Dedifferentiated amniotic fluid mesenchymal stem cell (primary cell): ENCODE measurements around the gene RBM47.
"Not testable (repeated sequence)": the region's sequence is repeated elsewhere in the genome, so short reads cannot be mapped to it uniquely, and the experiment has no call there.

Experiments used
- DNase-seq: peaks from one replicate; pipeline ENCODE4 v3.0.0-alpha.2; 2016; ENCODE audit errors: extremely low spot score

RBM47 gene

GRCh38 chr4:40629401-40630334, at the start of gene RBM47:
Gene RBM47 (minus strand): TSS chr4:40629864. CDS start chr4:40438893, 190,971 bp downstream.
- peak; percentile 39 for DNase-seq

- DNase-seq, result no peak
These were observed 48.8 kb upstream of the RBM47 start for GRCh38 chr4:40678421-40678820.

GRCh38 chr4:40675166-40675565, 45.5 kb upstream of the RBM47 start:
- DNase-seq, result no peak

GRCh38 chr4:40672528-40673522, 43.2 kb upstream of the RBM47 start:
- peak; percentile 90 for DNase-seq

- DNase-seq, result no peak
These were observed 39.8 kb upstream of the RBM47 start for GRCh38 chr4:40669504-40669903.

GRCh38 chr4:40665842-40666241, 36.2 kb upstream of the RBM47 start:
- DNase-seq, result no peak

- peak; percentile 70 for DNase-seq
These were observed 33.4 kb upstream of the RBM47 start for GRCh38 chr4:40662962-40663604.

- no peak for DNase-seq
These were observed 32.1 kb upstream of the RBM47 start for GRCh38 chr4:40661803-40662202.

GRCh38 chr4:40656201-40656863, 26.7 kb upstream of the RBM47 start:
- no peak for DNase-seq

- no peak for DNase-seq
These were observed 21.6 kb upstream of the RBM47 start for GRCh38 chr4:40651280-40651679.

- DNase-seq, result no peak
These were observed 19.7 kb upstream of the RBM47 start for GRCh38 chr4:40649321-40649720.

- DNase-seq, result no peak
These were observed 19.1 kb upstream of the RBM47 start for GRCh38 chr4:40648742-40649281.

- DNase-seq, result no peak
These were observed 18.5 kb upstream of the RBM47 start for GRCh38 chr4:40648131-40648530.

GRCh38 chr4:40645586-40645985, 15.9 kb upstream of the RBM47 start:
- no peak for DNase-seq

- no peak for DNase-seq
These were observed 2.4 kb upstream of the RBM47 start for GRCh38 chr4:40632080-40632479.

- DNase-seq, result no peak
These were observed 814 bp upstream of the RBM47 start for GRCh38 chr4:40630335-40631021.

GRCh38 chr4:40628888-40629287, 776 bp downstream of the RBM47 start:
- no peak for DNase-seq

- not testable (repeated sequence) for DNase-seq
These were observed 1.3 kb downstream of the RBM47 start for GRCh38 chr4:40628407-40628806.

GRCh38 chr4:40627540-40627939, 2.1 kb downstream of the RBM47 start:
- no peak for DNase-seq
